Osteocyte (in vitro differentiated cells): ENCODE data around the gene ZNF358. TPM values are rescaled to one million over a fixed set of nuclear protein-coding genes. Genes with fewer than 3 reads are reported as not detected.

Experiments used
- DNase-seq: peaks from one replicate; pipeline ENCODE4 v3.0.0; 2021; ENCODE audit warnings: mixed read lengths; ENCODE audit not compliant: unreplicated experiment; ENCODE audit errors: extremely low spot score
- H3K27ac Mint-ChIP-seq: one replicate; pipeline ENCODE4 v1.8.0; 2021; ENCODE audit warnings: mild to moderate bottlenecking, mixed read lengths; ENCODE audit not compliant: unreplicated experiment
- H3K27me3 Mint-ChIP-seq: one replicate; pipeline ENCODE4 v1.8.0; 2021; ENCODE audit warnings: mixed read lengths; ENCODE audit not compliant: unreplicated experiment
- H3K36me3 Mint-ChIP-seq: one replicate; pipeline ENCODE4 v1.8.0; 2021; ENCODE audit warnings: mixed read lengths; ENCODE audit not compliant: unreplicated experiment
- H3K4me1 Mint-ChIP-seq: one replicate; pipeline ENCODE4 v1.8.0; 2021; ENCODE audit warnings: mixed read lengths; ENCODE audit not compliant: unreplicated experiment
- H3K4me3 Mint-ChIP-seq: one replicate; pipeline ENCODE4 v1.8.0; 2021; ENCODE audit warnings: mild to moderate bottlenecking, moderate library complexity, mixed read lengths; ENCODE audit not compliant: unreplicated experiment
- H3K9me3 Mint-ChIP-seq: one replicate; pipeline ENCODE4 v1.8.0; 2021; ENCODE audit warnings: mixed read lengths; ENCODE audit not compliant: unreplicated experiment
- total RNA-seq: library from RNA; stranded (reverse); gene quantifications from 2 replicates; pipeline ENCODE4 v1.2.1, GENCODE V29; 2021
- TF ChIP-seq, protein P1 (sequence below): fragments of 200-600 bp; sonication (generic); IDR thresholded peaks from 2 replicates; pipeline ENCODE4 v1.5.0; 2021; ENCODE audit warnings: antibody characterized with exemption, mild to moderate bottlenecking, moderate library complexity

The ZNF358 gene
- total RNA-seq, 1 donor from 2014 or later: 93.5 TPM

DNA sequence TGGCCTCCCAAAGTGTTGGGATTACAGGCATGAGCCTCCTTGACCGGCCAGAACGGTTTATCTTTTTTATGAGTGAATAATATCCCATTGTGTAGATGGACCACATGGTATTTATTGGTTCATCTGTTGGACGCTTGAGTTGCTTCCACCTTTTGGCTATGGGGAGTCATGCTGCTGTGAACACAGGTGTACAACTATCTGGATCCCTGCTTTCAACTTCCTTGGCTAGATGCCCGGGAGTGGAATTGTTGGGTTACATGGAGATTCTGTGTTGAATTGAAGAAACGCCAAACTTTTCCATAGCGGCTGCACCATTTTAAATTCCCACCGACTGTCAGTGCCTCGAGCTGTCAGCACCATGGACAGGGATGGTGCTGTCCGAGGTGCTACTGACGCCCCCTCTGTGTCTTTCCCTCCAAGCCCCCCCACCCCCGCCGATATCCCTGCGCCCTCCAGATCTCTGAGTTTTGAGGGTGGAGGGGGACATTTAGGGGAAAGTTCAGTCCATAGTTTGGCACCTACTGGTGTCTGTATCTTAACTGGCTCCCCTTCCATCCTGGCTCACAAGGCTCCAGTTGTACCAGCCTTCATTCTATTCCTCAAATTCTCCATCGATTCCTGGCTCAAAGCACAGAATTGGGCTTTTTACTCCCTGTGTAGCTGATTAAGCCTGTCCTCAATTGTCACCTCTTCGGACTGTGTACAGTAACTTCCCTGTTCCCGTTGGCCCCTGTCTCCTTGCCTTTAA, 46.9 kb downstream of the ZNF358 start:
- no peaks in the 10 kb centered on the region for H3K27me3 Mint-ChIP-seq
- peaks cover 20% of the 10 kb centered on the region for H3K36me3 Mint-ChIP-seq
- DNase-seq: no peak
- no peaks in the 10 kb centered on the region for H3K9me3 Mint-ChIP-seq
- H3K4me1 Mint-ChIP-seq: no peaks in the 10 kb centered on the region
- TF ChIP-seq, protein P1, sequence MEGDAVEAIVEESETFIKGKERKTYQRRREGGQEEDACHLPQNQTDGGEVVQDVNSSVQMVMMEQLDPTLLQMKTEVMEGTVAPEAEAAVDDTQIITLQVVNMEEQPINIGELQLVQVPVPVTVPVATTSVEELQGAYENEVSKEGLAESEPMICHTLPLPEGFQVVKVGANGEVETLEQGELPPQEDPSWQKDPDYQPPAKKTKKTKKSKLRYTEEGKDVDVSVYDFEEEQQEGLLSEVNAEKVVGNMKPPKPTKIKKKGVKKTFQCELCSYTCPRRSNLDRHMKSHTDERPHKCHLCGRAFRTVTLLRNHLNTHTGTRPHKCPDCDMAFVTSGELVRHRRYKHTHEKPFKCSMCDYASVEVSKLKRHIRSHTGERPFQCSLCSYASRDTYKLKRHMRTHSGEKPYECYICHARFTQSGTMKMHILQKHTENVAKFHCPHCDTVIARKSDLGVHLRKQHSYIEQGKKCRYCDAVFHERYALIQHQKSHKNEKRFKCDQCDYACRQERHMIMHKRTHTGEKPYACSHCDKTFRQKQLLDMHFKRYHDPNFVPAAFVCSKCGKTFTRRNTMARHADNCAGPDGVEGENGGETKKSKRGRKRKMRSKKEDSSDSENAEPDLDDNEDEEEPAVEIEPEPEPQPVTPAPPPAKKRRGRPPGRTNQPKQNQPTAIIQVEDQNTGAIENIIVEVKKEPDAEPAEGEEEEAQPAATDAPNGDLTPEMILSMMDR: no peak
- no peak overlapping the region for H3K27ac Mint-ChIP-seq
- H3K4me3 Mint-ChIP-seq: no peak overlapping the region

DNA sequence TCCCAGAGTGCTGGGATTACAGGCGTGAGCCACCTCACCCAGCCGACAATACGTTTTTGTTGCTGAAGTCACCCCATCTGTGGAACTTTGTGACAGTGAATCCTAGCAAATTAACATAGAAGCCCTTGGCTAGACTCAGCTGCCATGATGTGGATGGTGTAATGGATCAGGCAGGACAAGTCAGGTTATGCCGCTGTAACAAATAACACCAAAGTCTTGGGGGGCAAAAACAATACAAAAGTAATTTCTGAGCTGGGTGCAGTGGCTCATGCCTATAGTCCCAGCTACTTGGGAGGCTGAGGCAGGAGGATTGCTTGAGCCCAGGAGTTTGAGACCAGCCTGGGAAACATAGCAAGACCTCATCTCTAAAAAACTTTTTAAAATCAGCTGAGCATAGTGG, 49.0 kb downstream of the ZNF358 start:
- Mint-ChIP-seq H3K4me3 (no peak overlapping the region), H3K27ac (no peak overlapping the region), H3K4me1 (no peaks in the 10 kb centered on the region), H3K27me3 (no peaks in the 10 kb centered on the region), H3K9me3 (no peaks in the 10 kb centered on the region), H3K36me3 (peaks cover 11% of the 10 kb centered on the region)
- DNase-seq: no peak
- TF ChIP-seq, protein P1: no peak

DNA sequence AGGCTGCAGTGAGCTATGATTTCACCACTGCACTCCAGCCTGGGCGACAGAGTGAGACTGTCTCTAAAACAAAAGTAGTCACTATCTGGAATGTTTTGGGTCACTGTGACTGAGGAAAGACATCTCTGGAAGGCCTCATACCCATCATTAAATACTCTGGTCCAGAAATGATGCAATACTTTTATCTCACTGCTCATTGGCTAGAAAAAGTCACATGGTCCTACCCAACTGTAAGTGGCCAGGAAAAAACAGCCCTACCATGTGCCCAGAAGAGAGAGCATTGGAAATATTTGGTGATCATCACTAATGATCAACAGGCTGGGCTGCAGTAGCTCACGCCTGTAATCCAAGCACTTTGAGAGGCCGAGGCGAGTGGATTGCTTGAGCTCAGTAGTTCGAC, 49.4 kb downstream of the ZNF358 start:
- H3K36me3 Mint-ChIP-seq: peaks cover 9% of the 10 kb centered on the region
- TF ChIP-seq, protein P1: no peak
- no peaks in the 10 kb centered on the region for H3K9me3 Mint-ChIP-seq
- no peaks in the 10 kb centered on the region for H3K27me3 Mint-ChIP-seq
- H3K27ac Mint-ChIP-seq: no peak overlapping the region
- H3K4me3 Mint-ChIP-seq: no peak overlapping the region
- DNase-seq: no peak
- H3K4me1 Mint-ChIP-seq: no peaks in the 10 kb centered on the region

Other genes starting within 250 kb of the ZNF358 start
- gene INSR, start 221.7 kb upstream of the ZNF358 start, total RNA-seq: 27.3 and 30.7 TPM in 2 replicates
- gene ARHGEF18, start 167.2 kb upstream of the ZNF358 start, total RNA-seq: 42.6 and 45.1 TPM in 2 replicates
- 2.1 and 2.5 TPM in 2 replicates for gene PEX11G, start 27.1 kb upstream of the ZNF358 start, total RNA-seq
- gene MCOLN1, start 6.5 kb downstream of the ZNF358 start, total RNA-seq: 33.3 and 39.2 TPM in 2 replicates
- gene PNPLA6, start 19.6 kb downstream of the ZNF358 start, total RNA-seq: 107 and 129 TPM in 2 replicates
- 0.57 and 1.1 TPM in 2 replicates for gene CAMSAP3, start 79.8 kb downstream of the ZNF358 start, total RNA-seq
- 40.9 and 41.7 TPM in 2 replicates for gene XAB2, start 113.4 kb downstream of the ZNF358 start, total RNA-seq
- gene PET100, start 113.7 kb downstream of the ZNF358 start, total RNA-seq: 89.7 and 122 TPM in 2 replicates
- gene PCP2, start 117.6 kb downstream of the ZNF358 start, total RNA-seq: not detected in 2 replicates
- 11.6 and 13.6 TPM in 2 replicates for gene STXBP2, start 121.0 kb downstream of the ZNF358 start, total RNA-seq
- gene RETN, start 152.9 kb downstream of the ZNF358 start, total RNA-seq: not detected in 2 replicates
- gene MCEMP1, start 161.0 kb downstream of the ZNF358 start, total RNA-seq: not detected in 2 replicates
- 105 and 108 TPM in 2 replicates for gene TRAPPC5, start 164.7 kb downstream of the ZNF358 start, total RNA-seq
- gene FCER2, start 186.0 kb downstream of the ZNF358 start, total RNA-seq: not detected in 2 replicates
- gene CLEC4G, start 216.0 kb downstream of the ZNF358 start, total RNA-seq: not detected in 2 replicates
- not detected in 2 replicates for gene CD209, start 231.4 kb downstream of the ZNF358 start, total RNA-seq
- gene CLEC4M, start 247.1 kb downstream of the ZNF358 start, total RNA-seq: not detected in 2 replicates